Right atrium auricular region (tissue), 2 donors: ENCODE results near the gene EXOSC5. TPM values are rescaled to one million over a fixed set of nuclear protein-coding genes. Genes with fewer than 3 reads are reported as not detected.

ENCODE experiments used
- DNase-seq: peaks from one replicate; pipeline ENCODE4 v3.0.0-alpha.2; 2019; ENCODE audit warnings: low spot score
- H3K27ac ChIP-seq, 2 donors: fragments of 200-600 bp; sonication (generic); 1 replicate in 1 of 2; 2 replicates in 1 of 2; pipeline ENCODE4 v1.5.1; 2016 to 2019
- H3K27me3 ChIP-seq, 2 donors: fragments of 200-600 bp; sonication (generic); one replicate each; pipeline versions ENCODE4 v1.5.1 to v1.6.0; 2017 to 2019
- H3K36me3 ChIP-seq: fragments of 200-600 bp; sonication (generic); one replicate; pipeline ENCODE4 v1.5.1; 2016
- H3K4me1 ChIP-seq, 2 donors: fragments of 200-600 bp; sonication (generic); one replicate each; pipeline versions ENCODE4 v1.5.1 to v1.6.0; 2017 to 2019
- H3K4me3 ChIP-seq, 2 donors: fragments of 200-600 bp; sonication (generic); 1 replicate in 1 of 2; 2 replicates in 1 of 2; pipeline ENCODE4 v1.5.1; 2017 to 2019; ENCODE audit warnings: mild to moderate bottlenecking in 1 of 2, moderate library complexity in 1 of 2
- H3K9me3 ChIP-seq, 2 donors: fragments of 200-600 bp; sonication (generic); one replicate each; pipeline ENCODE4 v1.5.1; 2019
- total RNA-seq, 2 donors: library from RNA; depleted of rRNA; stranded (reverse); fragments of >200 nt; gene quantifications; one replicate each; pipeline ENCODE4 v1.1.0, GENCODE V29; 2016
- TF ChIP-seq, protein P1 (sequence below), 2 donors: fragments of 200-600 bp; sonication (generic); IDR thresholded peaks; one replicate each; pipeline ENCODE4 v1.5.1; 2019; ENCODE audit warnings: antibody characterized with exemption in 2 of 2

Gene EXOSC5
- total RNA-seq, 2 donors from 2014 or later: 8.5 to 9.0 TPM

DNA sequence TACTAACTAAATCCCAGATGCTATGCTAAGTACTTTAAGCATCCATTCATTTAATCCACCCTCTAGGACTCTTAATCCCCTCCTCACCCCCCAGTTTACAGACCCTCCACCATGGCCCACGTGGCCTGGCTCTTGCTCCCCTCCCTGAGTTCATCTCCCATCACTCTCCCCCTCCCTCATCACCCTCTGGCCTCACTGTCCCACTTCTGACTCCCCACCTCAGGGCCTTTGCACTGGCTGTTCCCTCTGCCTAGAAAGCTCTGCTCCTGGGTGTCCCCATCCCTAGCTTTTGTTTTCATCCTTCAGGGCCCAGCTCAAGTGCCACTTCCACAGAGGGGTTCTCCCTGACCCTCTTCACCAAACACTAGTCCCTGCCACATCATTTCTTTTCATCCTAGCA, 37.4 kb downstream of the EXOSC5 start:
- H3K9me3 ChIP-seq: no peaks in the 10 kb centered on the region
- H3K4me1 ChIP-seq: peaks cover 0 to 14% of the 10 kb centered on the region in 2 donors
- no peak overlapping the region for H3K4me3 ChIP-seq
- H3K36me3 ChIP-seq: no peaks in the 10 kb centered on the region
- H3K27ac ChIP-seq: no peak overlapping the region
- DNase-seq: no peak
- H3K27me3 ChIP-seq: no peaks in the 10 kb centered on the region
- TF ChIP-seq, protein P1, sequence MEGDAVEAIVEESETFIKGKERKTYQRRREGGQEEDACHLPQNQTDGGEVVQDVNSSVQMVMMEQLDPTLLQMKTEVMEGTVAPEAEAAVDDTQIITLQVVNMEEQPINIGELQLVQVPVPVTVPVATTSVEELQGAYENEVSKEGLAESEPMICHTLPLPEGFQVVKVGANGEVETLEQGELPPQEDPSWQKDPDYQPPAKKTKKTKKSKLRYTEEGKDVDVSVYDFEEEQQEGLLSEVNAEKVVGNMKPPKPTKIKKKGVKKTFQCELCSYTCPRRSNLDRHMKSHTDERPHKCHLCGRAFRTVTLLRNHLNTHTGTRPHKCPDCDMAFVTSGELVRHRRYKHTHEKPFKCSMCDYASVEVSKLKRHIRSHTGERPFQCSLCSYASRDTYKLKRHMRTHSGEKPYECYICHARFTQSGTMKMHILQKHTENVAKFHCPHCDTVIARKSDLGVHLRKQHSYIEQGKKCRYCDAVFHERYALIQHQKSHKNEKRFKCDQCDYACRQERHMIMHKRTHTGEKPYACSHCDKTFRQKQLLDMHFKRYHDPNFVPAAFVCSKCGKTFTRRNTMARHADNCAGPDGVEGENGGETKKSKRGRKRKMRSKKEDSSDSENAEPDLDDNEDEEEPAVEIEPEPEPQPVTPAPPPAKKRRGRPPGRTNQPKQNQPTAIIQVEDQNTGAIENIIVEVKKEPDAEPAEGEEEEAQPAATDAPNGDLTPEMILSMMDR (IDR thresholded peaks at IDR 0.05): no peak

DNA sequence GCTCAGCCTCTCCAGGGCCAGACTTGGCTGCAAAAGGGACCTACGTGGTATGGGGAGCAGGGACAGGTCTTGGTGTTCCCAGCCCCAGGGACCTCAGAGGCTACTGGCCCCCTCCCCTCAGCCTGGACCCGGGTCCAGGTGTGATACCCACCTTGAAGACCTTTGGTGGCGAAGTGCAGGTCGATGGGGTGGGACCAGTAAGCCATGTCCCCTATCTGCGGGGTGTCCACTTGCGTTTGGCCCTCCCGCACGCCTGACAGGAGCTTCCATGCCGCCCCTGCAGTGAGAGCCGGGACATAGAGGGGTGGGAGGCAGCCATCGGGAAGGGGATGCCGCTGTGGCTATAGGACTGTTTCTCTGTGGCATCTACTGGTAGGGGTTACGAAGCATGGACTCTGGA, 39.4 kb downstream of the EXOSC5 start:
- TF ChIP-seq, protein P1 (IDR thresholded peaks at IDR 0.05): no peak
- no peaks in the 10 kb centered on the region for H3K9me3 ChIP-seq
- no peak for DNase-seq
- no peaks in the 10 kb centered on the region for H3K27me3 ChIP-seq
- no peak overlapping the region for H3K4me3 ChIP-seq
- no peak overlapping the region for H3K27ac ChIP-seq
- peaks cover 0 to 16% of the 10 kb centered on the region in 2 donors for H3K4me1 ChIP-seq
- H3K36me3 ChIP-seq: no peaks in the 10 kb centered on the region

DNA sequence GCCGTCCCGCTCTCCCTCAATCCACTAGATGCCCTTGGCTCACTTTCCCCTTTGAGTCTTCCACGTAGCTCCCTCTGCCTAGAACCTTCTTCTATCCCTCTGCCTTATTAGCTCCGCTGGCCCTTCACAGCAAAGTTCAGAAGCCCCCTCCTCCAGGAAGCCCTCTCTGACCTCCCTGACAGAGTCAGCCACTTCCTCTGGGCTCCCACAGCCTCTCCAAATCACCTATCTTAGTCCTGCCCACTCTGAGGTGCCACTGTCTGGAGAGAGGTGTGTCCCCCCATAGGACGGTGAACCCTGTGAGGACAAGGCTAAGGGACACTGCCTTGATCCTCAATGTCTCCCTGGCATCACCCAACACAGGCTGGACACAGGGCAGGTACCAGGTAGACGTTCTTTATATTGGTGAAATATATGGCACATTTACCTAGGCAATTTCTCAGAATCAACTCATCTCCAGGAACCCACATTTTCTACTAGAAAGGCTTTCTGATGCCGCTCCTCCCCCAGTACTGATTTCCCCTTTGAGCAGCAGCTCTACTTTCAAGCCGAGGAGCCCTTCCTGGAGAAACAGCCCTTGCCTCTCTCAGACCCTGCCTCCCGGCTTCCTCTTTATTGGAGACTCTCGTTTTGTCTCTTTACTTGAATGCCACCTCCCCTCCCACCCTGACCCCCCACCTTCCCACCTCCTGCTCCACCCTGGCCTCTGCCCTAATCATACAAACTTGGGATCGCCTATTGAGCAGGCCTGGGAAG, 40.0 kb downstream of the EXOSC5 start:
- H3K36me3 ChIP-seq: no peaks in the 10 kb centered on the region
- H3K27me3 ChIP-seq: no peaks in the 10 kb centered on the region
- no peak overlapping the region for H3K27ac ChIP-seq
- DNase-seq: no peak
- no peak overlapping the region for H3K4me3 ChIP-seq
- TF ChIP-seq, protein P1 (IDR thresholded peaks at IDR 0.05): no peak
- peaks cover 0 to 22% of the 10 kb centered on the region in 2 donors for H3K4me1 ChIP-seq
- H3K9me3 ChIP-seq: no peaks in the 10 kb centered on the region

DNA sequence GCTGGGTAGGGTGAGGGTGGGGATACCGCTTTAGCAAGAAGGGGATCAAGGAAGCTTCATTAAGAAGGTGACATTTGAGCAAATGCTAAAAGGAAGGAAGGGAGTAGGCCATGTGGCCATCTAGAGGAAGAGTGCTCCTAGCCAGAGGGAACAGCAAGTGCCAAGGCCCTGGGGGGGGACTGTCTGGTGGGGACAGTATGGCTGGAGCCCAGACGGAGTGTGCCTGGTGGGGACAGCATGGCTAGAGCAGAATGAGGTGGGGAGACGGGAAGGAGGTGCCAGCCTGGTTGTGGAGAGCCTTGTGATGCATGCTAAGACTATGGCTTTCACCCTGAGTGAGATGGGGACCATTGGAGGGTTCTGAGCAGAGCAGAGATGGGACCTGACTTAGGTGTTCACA, 41.4 kb downstream of the EXOSC5 start:
- TF ChIP-seq, protein P1 (IDR thresholded peaks at IDR 0.05): no peak
- no peak for DNase-seq
- Histone ChIP-seq H3K4me1 (peaks cover 0 to 30% of the 10 kb centered on the region in 2 donors), H3K36me3 (no peaks in the 10 kb centered on the region), H3K9me3 (no peaks in the 10 kb centered on the region), H3K27ac (no peak overlapping the region), H3K4me3 (no peak overlapping the region), H3K27me3 (no peaks in the 10 kb centered on the region)

DNA sequence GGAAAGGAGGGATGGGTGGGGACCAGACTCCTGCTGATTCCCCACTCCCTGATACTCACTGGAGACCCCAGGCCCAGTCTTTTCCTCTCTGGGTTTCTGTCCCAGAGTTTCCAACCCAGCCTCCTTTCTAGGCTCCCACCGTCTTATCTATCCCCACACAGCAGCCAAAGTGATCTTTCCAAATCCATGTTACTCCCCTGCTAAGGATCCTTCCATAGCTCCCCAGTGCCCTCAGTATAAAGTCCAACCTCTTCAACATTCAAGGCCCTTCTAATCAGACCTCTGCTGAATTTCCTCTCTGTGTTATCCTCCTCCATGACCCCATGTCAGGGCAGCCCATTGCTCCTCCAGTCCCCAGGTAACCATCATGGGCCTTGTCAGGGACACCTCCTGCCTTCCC, 42.1 kb downstream of the EXOSC5 start:
- Histone ChIP-seq H3K4me1 (peaks cover 0 to 37% of the 10 kb centered on the region in 2 donors), H3K27me3 (no peaks in the 10 kb centered on the region), H3K36me3 (no peaks in the 10 kb centered on the region), H3K9me3 (no peaks in the 10 kb centered on the region), H3K27ac (no peak overlapping the region), H3K4me3 (no peak overlapping the region)
- TF ChIP-seq, protein P1 (IDR thresholded peaks at IDR 0.05): no peak
- no peak for DNase-seq
